H1 (cell line): ENCODE measurements around the gene RAB10. TPM values are rescaled to one million over a fixed set of nuclear protein-coding genes. Genes with fewer than 3 reads are reported as not detected.

Experiments used
- CTCF ChIA-PET: fragments of 300-600 bp; sonication (Branson Sonifier 250); formaldehyde crosslinking; loops from one replicate; lab custom pipeline; 2021; ENCODE audit not compliant: partially characterized antibody; lab: Charles Lee
- POLR2A ChIA-PET: fragments of 300-600 bp; sonication (Branson Sonifier 250); formaldehyde crosslinking; loops from one replicate; lab custom pipeline; 2021; ENCODE audit warnings: inconsistent platforms; ENCODE audit not compliant: partially characterized antibody; lab: Charles Lee
- DNase-seq, 2 experiments: peaks; one replicate each; pipeline versions ENCODE4 v3.0.0 to v3.0.0-alpha.2; 2010 to 2022; ENCODE audit warnings: low spot score in 2 of 2, low read depth in 1 of 2, mixed read lengths in 1 of 2
- FAIRE-seq: peaks from 2 replicates; lab custom pipeline; 2011; peaks lifted over from hg19 to GRCh38; lab: Jason Lieb, UNC
- H2AFZ ChIP-seq: 2 replicates; pipeline ENCODE4 v1.8.1; 2012; ENCODE audit warnings: low read length, inconsistent platforms
- H2AK5ac ChIP-seq: 2 replicates; pipeline ENCODE4 v1.6.1; 2013; ENCODE audit warnings: low read depth, low read length
- H2BK120ac ChIP-seq: replicated peaks from 2 replicates; pipeline ENCODE3; 2013; ENCODE audit warnings: low read depth, low read length, inconsistent platforms
- H2BK12ac ChIP-seq: 2 replicates; pipeline ENCODE4 v1.6.1; 2013; ENCODE audit warnings: low read depth, low read length
- H2BK15ac ChIP-seq: 2 replicates; pipeline ENCODE4 v1.6.1; 2013; ENCODE audit warnings: low read length
- H2BK20ac ChIP-seq: 2 replicates; pipeline ENCODE4 v1.6.1; 2013; ENCODE audit warnings: low read length
- H2BK5ac ChIP-seq: 2 replicates; pipeline ENCODE4 v1.6.1; 2013; ENCODE audit warnings: low read depth, low read length
- H3K14ac ChIP-seq: 2 replicates; pipeline ENCODE4 v1.6.1; 2013; ENCODE audit warnings: inconsistent platforms; ENCODE audit not compliant: insufficient read length
- H3K18ac ChIP-seq: 2 replicates; pipeline ENCODE4 v1.6.1; 2013; ENCODE audit warnings: low read length; ENCODE audit errors: extremely low read depth
- H3K23ac ChIP-seq: 2 replicates; pipeline ENCODE4 v1.6.1; 2013; ENCODE audit warnings: inconsistent platforms; ENCODE audit not compliant: insufficient read length
- H3K23me2 ChIP-seq: 2 replicates; pipeline ENCODE4 v1.6.1; 2013; ENCODE audit warnings: low read depth, low read length
- H3K27ac ChIP-seq: 2 replicates; pipeline ENCODE4 v1.6.1; 2011; ENCODE audit warnings: low read depth, low read length, inconsistent platforms
- H3K27me3 ChIP-seq, 4 experiments: replicated peaks in 1 of 4; 1 replicate in 1 of 4; 2 replicates in 3 of 4; pipeline versions ENCODE4 v1.6.1 to v1.8.1; 2011 to 2013; ENCODE audit warnings: low read length in 3 of 4, mild to moderate bottlenecking in 3 of 4, inconsistent platforms in 2 of 4, mixed read lengths in 2 of 4, moderate library complexity in 1 of 4; ENCODE audit not compliant: control insufficient read depth in 3 of 4, insufficient read depth in 3 of 4; ENCODE audit errors: extremely low read depth in 1 of 4
- H3K36me3 ChIP-seq, 4 experiments: 2 replicates each; pipeline versions ENCODE4 v1.6.1 to v1.8.1; 2011 to 2013; ENCODE audit warnings: mild to moderate bottlenecking in 4 of 4, low read length in 3 of 4, moderate library complexity in 2 of 4, control low read depth in 1 of 4, inconsistent platforms in 1 of 4; ENCODE audit not compliant: insufficient read depth in 4 of 4, control insufficient read depth in 2 of 4
- H3K4ac ChIP-seq: replicated peaks from 2 replicates; pipeline ENCODE3; 2013; ENCODE audit warnings: low read length, low read depth, mixed read lengths, inconsistent platforms; ENCODE audit not compliant: insufficient read length
- H3K4me1 ChIP-seq, 4 experiments: replicated peaks in 1 of 4; 1 replicate in 1 of 4; 2 replicates in 3 of 4; pipeline versions ENCODE4 v1.6.1 to v1.8.1; 2011 to 2013; ENCODE audit warnings: low read length in 3 of 4, inconsistent platforms in 2 of 4, mixed read lengths in 1 of 4; ENCODE audit not compliant: insufficient read depth in 4 of 4, control insufficient read depth in 3 of 4
- H3K4me2 ChIP-seq, 2 experiments: 2 replicates each; pipeline versions ENCODE4 v1.6.1 to v1.8.1; 2011 to 2013; ENCODE audit warnings: low read depth in 2 of 2, low read length in 2 of 2, control low read depth in 1 of 2, inconsistent platforms in 1 of 2, mild to moderate bottlenecking in 1 of 2; ENCODE audit not compliant: insufficient read depth in 1 of 2
- H3K4me3 ChIP-seq, 4 experiments: fragments of 200-600, 300-600 bp in 1 of 4; sonication (generic), shearing (Covaris generic), sonication (Bioruptor Twin) in 1 of 4; 2 replicates each; pipeline versions ENCODE4 v1.5.1 to v1.8.1; 2011 to 2016; ENCODE audit warnings: low read length in 4 of 4, low read depth in 3 of 4, control low read depth in 2 of 4, inconsistent platforms in 2 of 4, mild to moderate bottlenecking in 2 of 4, mixed read lengths in 1 of 4, moderate library complexity in 1 of 4; ENCODE audit not compliant: insufficient read depth in 2 of 4; ENCODE audit errors: extremely low read depth in 1 of 4
- H3K56ac ChIP-seq: replicated peaks from 2 replicates; pipeline ENCODE3; 2013; ENCODE audit warnings: low read depth, mild to moderate bottlenecking, mixed read lengths, low read length, inconsistent platforms; ENCODE audit not compliant: insufficient read length
- H3K79me1 ChIP-seq: 2 replicates; pipeline ENCODE4 v1.6.1; 2013; ENCODE audit warnings: low read depth, low read length, control low read depth
- H3K79me2 ChIP-seq, 2 experiments: 2 replicates each; pipeline versions ENCODE4 v1.6.1 to v1.8.1; 2012 to 2013; ENCODE audit warnings: low read length in 2 of 2, mild to moderate bottlenecking in 2 of 2, inconsistent platforms in 1 of 2; ENCODE audit not compliant: insufficient read depth in 2 of 2, control insufficient read depth in 1 of 2
- H3K9ac ChIP-seq, 4 experiments: replicated peaks in 1 of 4; 1 replicate in 1 of 4; 2 replicates in 3 of 4; pipeline versions ENCODE4 v1.6.1 to v1.8.1; 2011 to 2013; ENCODE audit warnings: low read depth in 3 of 4, low read length in 3 of 4, control low read depth in 2 of 4, mild to moderate bottlenecking in 2 of 4, moderate library complexity in 2 of 4, inconsistent platforms in 1 of 4; ENCODE audit errors: extremely low read depth in 1 of 4
- H3K9me3 ChIP-seq, 2 experiments: 2 replicates each; pipeline versions ENCODE4 v1.6.1 to v1.8.1; 2012 to 2013; ENCODE audit warnings: mild to moderate bottlenecking in 2 of 2, moderate library complexity in 2 of 2, control low read depth in 1 of 2, inconsistent platforms in 1 of 2, low read depth in 1 of 2, low read length in 1 of 2, mixed read lengths in 1 of 2; ENCODE audit not compliant: insufficient read depth in 2 of 2
- H4K20me1 ChIP-seq, 2 experiments: replicated peaks in 1 of 2; 2 replicates each; pipeline versions ENCODE3 to v1.8.1; 2011 to 2013; ENCODE audit warnings: inconsistent platforms in 2 of 2, low read length in 2 of 2, mild to moderate bottlenecking in 1 of 2; ENCODE audit not compliant: insufficient read depth in 2 of 2, control insufficient read depth in 1 of 2
- H4K5ac ChIP-seq: 2 replicates; pipeline ENCODE4 v1.6.1; 2013; ENCODE audit warnings: low read length, low read depth, mixed read lengths, inconsistent platforms; ENCODE audit not compliant: insufficient read length
- H4K8ac ChIP-seq: 2 replicates; pipeline ENCODE4 v1.8.0; 2013; ENCODE audit warnings: mild to moderate bottlenecking, moderate library complexity, low read length, inconsistent platforms; ENCODE audit not compliant: insufficient read depth; ENCODE audit errors: extremely low read depth
- H4K91ac ChIP-seq: replicated peaks from 2 replicates; pipeline ENCODE3; 2013; ENCODE audit warnings: low read length, mixed read lengths, inconsistent platforms; ENCODE audit not compliant: insufficient read length
- CHD1 ChIP-seq: IDR thresholded peaks from 2 replicates; pipeline ENCODE4 v1.6.1; 2012; ENCODE audit warnings: low read depth, low read length, improper control_type of control experiment
- KDM5A ChIP-seq: fragments of 200-600 bp; IDR thresholded peaks from 2 replicates; pipeline ENCODE4 v1.7.1; 2012; ENCODE audit warnings: mild to moderate bottlenecking, low read length, inconsistent platforms, mixed read lengths
- POU5F1 ChIP-seq: IDR thresholded peaks from 2 replicates; pipeline ENCODE4 v1.6.1; 2011; ENCODE audit warnings: low read depth, mild to moderate bottlenecking, low read length, moderate library complexity
- SAP30 ChIP-seq: fragments of 300-600 bp; sonication (generic); IDR thresholded peaks from 2 replicates; pipeline ENCODE4 v1.7.1; 2012; ENCODE audit warnings: low read length, moderate library complexity, mild to moderate bottlenecking, inconsistent platforms; ENCODE audit not compliant: insufficient read depth, insufficient replicate concordance
- SP4 ChIP-seq: IDR thresholded peaks from 2 replicates; pipeline ENCODE4 v1.6.1; 2012; ENCODE audit warnings: low read length, inconsistent platforms
- TAF1 ChIP-seq: IDR thresholded peaks from 2 replicates; pipeline ENCODE4 v1.6.1; 2011; ENCODE audit warnings: mild to moderate bottlenecking, low read depth, low read length
- WGBS, 2 experiments: shearing (Covaris generic) in 1 of 2; methylation state at CpG; one replicate each; pipeline versions ENCODE4 v1.1.6 to v1.1.7; 2013 to 2015; ENCODE audit warnings: low lambda C conversion rate in 2 of 2, mixed read lengths in 2 of 2, inconsistent platforms in 1 of 2, low coverage in 1 of 2, missing lambda C conversion rate in 1 of 2; ENCODE audit not compliant: insufficient replicate concordance in 2 of 2, insufficient coverage in 1 of 2, insufficient read length in 1 of 2; ENCODE audit errors: extremely low coverage in 1 of 2, missing lambda C conversion rate in 1 of 2; 5-methylcytosine and 5-hydroxymethylcytosine counted together
- polyA plus RNA-seq, 7 experiments: library from polyadenylated mRNA; depleted of rRNA in 3 of 7; stranded (reverse) in 5 of 7; unstranded in 2 of 7; fragments of >200 nt in 5 of 7; fragments of 200-250 nt in 2 of 7; gene quantifications; 1 replicate in 5 of 7; 2 replicates in 1 of 7; 4 replicates in 1 of 7; pipeline versions ENCODE4 v1.2.1 to v1.2.3, GENCODE V29; 2011 to 2013; ENCODE audit warnings: missing spikeins in 2 of 7, mixed read lengths in 2 of 7
- total RNA-seq: library from RNA; stranded (reverse); fragmentation: NEBNext Ultra II Directional; extraction: Animal tissue kit (Norgen Biotek cat#: 25700); gene quantifications from 2 replicates; pipeline ENCODE4 v1.2.1, GENCODE V29; 2021

The RAB10 gene
- total and polyA plus RNA-seq, 2 of the 8 experiments (the other 6 are each of a cell fraction or from before 2014, with no cell fraction given) = 42.6 to 136 TPM

DNA sequence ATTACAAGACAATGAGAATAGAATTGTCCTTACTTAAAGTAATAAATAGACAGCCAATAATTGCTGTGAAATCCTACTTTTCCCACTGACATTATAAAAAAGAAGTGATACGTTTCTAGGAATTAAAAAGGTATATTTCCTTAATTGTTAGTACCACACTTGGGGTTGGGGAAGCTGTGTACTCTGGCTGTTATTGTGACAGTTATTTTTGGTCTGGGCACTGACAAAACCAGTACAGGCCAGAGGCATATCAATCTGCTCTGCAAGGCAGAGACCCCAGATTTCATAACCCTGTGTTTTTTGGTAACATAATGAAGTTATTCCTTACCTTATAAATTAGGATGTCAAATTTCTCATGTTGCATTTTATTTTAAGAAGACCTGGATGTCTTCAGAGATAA lies 66.5 kb downstream of the RAB10 start:
- H4K20me1 ChIP-seq = peaks cover 4 to 6% of the 10 kb centered on the region in 2 experiments
- POLR2A ChIA-PET = no interaction called here
- H2BK15ac ChIP-seq = no peak overlapping the region
- H3K27ac ChIP-seq = no peak overlapping the region
- no peaks in the 10 kb centered on the region for H3K27me3 ChIP-seq
- H4K5ac ChIP-seq = no peak overlapping the region
- no peak overlapping the region for H3K56ac ChIP-seq
- FAIRE-seq = no peak
- no peak overlapping the region for H2BK12ac ChIP-seq
- no peak overlapping the region for H3K14ac ChIP-seq
- no peak for DNase-seq
- no peak overlapping the region for H2AFZ ChIP-seq
- CTCF ChIA-PET = interaction anchor here (0.8 to 2.0 kb wide), 3 partner anchors 12 to 33 kb away, joined by 3 to 5 read pairs (median 4); no protein-coding TSS in a partner anchor
- H2BK120ac ChIP-seq = no peak overlapping the region
- no peak overlapping the region for H2AK5ac ChIP-seq
- no peak overlapping the region for H3K4me2 ChIP-seq
- H4K91ac ChIP-seq = no peak overlapping the region
- no peak overlapping the region for H3K23ac ChIP-seq
- H4K8ac ChIP-seq = no peak overlapping the region
- peaks cover 0 to 7% (median 0%) of the 10 kb centered on the region in 4 experiments; a peak in 1 of 7 replicates for H3K4me1 ChIP-seq
- peaks cover 4% of the 10 kb centered on the region; the same call in 1 of the 2 replicates for H3K79me1 ChIP-seq
- H3K4me3 ChIP-seq = no peak overlapping the region
- no peaks in the 10 kb centered on the region for H3K23me2 ChIP-seq
- H3K18ac ChIP-seq = no peak overlapping the region
- WGBS, 2 experiments = 94% methylated on average over 1 of the region's 1 CpG; no CpG with 5 or more reads in 1 of the 2 experiments
- peaks cover 2 to 25% (median 14%) of the 10 kb centered on the region in 4 experiments; a peak in 7 of 8 replicates for H3K36me3 ChIP-seq
- H3K9me3 ChIP-seq = 0 out of 4 replicates have a peak, but pooled peaks cover 0 to 2% of the 10 kb centered on the region in 2 experiments
- H3K4ac ChIP-seq = no peak overlapping the region
- TF ChIP-seq SAP30 (no peak), POU5F1 (no peak), KDM5A (no peak), CHD1 (no peak), SP4 (no peak), TAF1 (no peak)
- TF ChIP-seq, all 59 proteins: peak for 0
- Histone ChIP-seq H2BK5ac (no peak overlapping the region), H3K79me2 (peaks cover 0 to 88% of the 10 kb centered on the region in 2 experiments; a peak in 2 of 4 replicates), H3K9ac (no peak overlapping the region), H2BK20ac (no peak overlapping the region)
